ENCODE measurements around the gene CDH15.

- TF ChIP-seq POLR2A (IDR thresholded peaks at IDR 0.05) (no peak), CTCF (IDR thresholded peaks at IDR 0.05) (no peak)
Measured at GRCh38 chr16:89200124-89200849, 28.7 kb downstream of the CDH15 start, which contains the start of gene SLC22A31.

Measured in thyroid gland (tissue), 4 donors.